Gastroesophageal sphincter (tissue), 3 donors: ENCODE data around the gene PRMT5.

Experiments
- CTCF ChIP-seq, 4 experiments: fragments of 200-600 bp in 2 of 4; fragments of 450-650 bp in 2 of 4; sonication (generic) in 1 of 4; IDR thresholded peaks; one replicate each; pipeline ENCODE4 v1.5.1; 2017 to 2019; ENCODE audit warnings: antibody characterized with exemption in 4 of 4, mild to moderate bottlenecking in 2 of 4, moderate library complexity in 2 of 4
- EP300 ChIP-seq: sonication (generic); formaldehyde crosslinking; IDR thresholded peaks from one replicate; pipeline ENCODE4 v1.6.1; 2017; ENCODE audit warnings: antibody characterized with exemption, mild to moderate bottlenecking
- POLR2A ChIP-seq, 2 donors: fragments of 450-650 bp; IDR thresholded peaks; one replicate each; pipeline ENCODE4 v1.6.1; 2017; ENCODE audit warnings: antibody characterized with exemption in 2 of 2, mild to moderate bottlenecking in 2 of 2, moderate library complexity in 1 of 2
- POLR2AphosphoS5 ChIP-seq: sonication (generic); formaldehyde crosslinking; IDR thresholded peaks from one replicate; pipeline ENCODE4 v1.6.1; 2017; ENCODE audit warnings: antibody characterized with exemption

- no peak for TF ChIP-seq CTCF (IDR thresholded peaks at IDR 0.05)
- TF ChIP-seq POLR2AphosphoS5, result no peak
- no peak for TF ChIP-seq POLR2A (IDR thresholded peaks at IDR 0.05)
- TF ChIP-seq EP300, result no peak
Observed at GRCh38 chr14:22962061-22962676, 33.0 kb upstream of the PRMT5 start.
